ENCODE data around the gene SNX33. TPM values are rescaled to one million over a fixed set of nuclear protein-coding genes. Genes with fewer than 3 reads are reported as not detected.

SNX33 gene
- polyA plus RNA-seq, 10 donors, result 12.4 to 19.3 (median 15.1) TPM

GRCh38 chr15:75659141-75659771, 11.5 kb downstream of the SNX33 start:
- no peak for DNase-seq

GRCh38 chr15:75659928-75660645, 12.4 kb downstream of the SNX33 start:
- DNase-seq, result no peak

GRCh38 chr15:75661100-75661755, 13.5 kb downstream of the SNX33 start:
- DNase-seq, result peak; percentile 73 to 87 (median 85)

GRCh38 chr15:75661756-75662140, 14.0 kb downstream of the SNX33 start:
- DNase-seq, result no peak

- DNase-seq, result no peak
Measured at GRCh38 chr15:75662823-75663519, 15.3 kb downstream of the SNX33 start.

- no peak for DNase-seq
Measured at GRCh38 chr15:75663931-75664421, 16.3 kb downstream of the SNX33 start.

- peak; percentile 74 to 98 (median 86) for DNase-seq
Measured at GRCh38 chr15:75666823-75667501, 19.2 kb downstream of the SNX33 start.

- DNase-seq, result no peak
Measured at GRCh38 chr15:75669191-75669878, 21.6 kb downstream of the SNX33 start.

GRCh38 chr15:75669879-75670212, 22.1 kb downstream of the SNX33 start:
- no peak for DNase-seq

- peak in 1 of 3 donors; percentile 53 for DNase-seq
Measured at GRCh38 chr15:75671730-75672602, 24.3 kb downstream of the SNX33 start.

- DNase-seq, result peak; percentile 67 to 87 (median 84)
Measured at GRCh38 chr15:75672646-75673425, 25.1 kb downstream of the SNX33 start.

- peak; percentile 86 to 95 (median 87) for DNase-seq
Measured at GRCh38 chr15:75673426-75674235, 25.9 kb downstream of the SNX33 start.

GRCh38 chr15:75674366-75674765, 26.7 kb downstream of the SNX33 start:
- DNase-seq, result no peak

- DNase-seq, result no peak
Measured at GRCh38 chr15:75675579-75676404, 28.1 kb downstream of the SNX33 start.

- no peak for DNase-seq
Measured at GRCh38 chr15:75676688-75677464, 29.2 kb downstream of the SNX33 start.
